ENCODE results near the gene CD8B.

CD8B gene

DNA sequence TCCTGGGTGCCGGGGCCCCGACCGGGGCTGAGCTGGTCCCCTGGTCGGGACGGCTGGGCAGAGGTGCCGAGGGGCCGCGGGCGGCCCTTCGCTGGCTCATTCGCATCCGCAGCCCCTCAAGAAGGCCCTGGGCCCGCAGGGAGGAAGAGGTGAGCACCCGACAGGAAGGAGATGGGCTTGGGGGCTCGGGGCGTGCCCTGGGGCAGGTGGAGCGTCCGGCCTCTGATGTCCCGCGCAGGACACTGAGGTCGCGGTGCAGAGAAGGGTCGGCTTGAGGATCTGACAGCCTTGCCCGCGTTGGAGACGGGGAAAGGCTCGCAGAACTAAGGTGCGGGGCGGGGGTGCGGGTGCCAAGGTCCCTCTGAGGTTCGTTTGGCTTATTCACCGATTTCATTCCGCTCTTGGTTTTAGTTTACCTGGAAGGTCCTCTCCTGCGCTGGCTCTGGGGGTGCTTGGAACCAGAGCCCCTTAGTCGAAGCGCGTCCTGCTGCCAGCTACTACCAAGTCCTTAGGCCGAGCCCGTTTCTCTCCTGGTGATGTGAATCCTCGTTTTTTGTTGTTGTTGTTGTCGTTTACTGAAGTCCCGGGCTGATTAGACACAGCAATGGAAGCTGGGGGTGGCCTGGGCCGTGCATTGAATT is 52.1 kb downstream of the CD8B start:
- TF ChIP-seq, protein P1, sequence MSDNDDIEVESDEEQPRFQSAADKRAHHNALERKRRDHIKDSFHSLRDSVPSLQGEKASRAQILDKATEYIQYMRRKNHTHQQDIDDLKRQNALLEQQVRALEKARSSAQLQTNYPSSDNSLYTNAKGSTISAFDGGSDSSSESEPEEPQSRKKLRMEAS (IDR thresholded peaks at IDR 0.05) = no peak
- TF ChIP-seq ZBTB7A (IDR thresholded peaks at IDR 0.05; ENCODE audit: low read depth) (no peak), TEAD4 (IDR thresholded peaks at IDR 0.05) (no peak), EGR1 (IDR thresholded peaks at IDR 0.05) (no peak), RAD21 (IDR thresholded peaks at IDR 0.05; ENCODE audit: low read depth) (no peak), EP300 (IDR thresholded peaks at IDR 0.05; ENCODE audit: borderline replicate concordance) (no peak), CREB1 (IDR thresholded peaks at IDR 0.05; ENCODE audit: low read depth) (no peak), TAF1 (IDR thresholded peaks at IDR 0.05; ENCODE audit: low read depth) (no peak), CEBPB (IDR thresholded peaks at IDR 0.05) (no peak), FOXM1 (IDR thresholded peaks at IDR 0.05; ENCODE audit: borderline replicate concordance, low read depth) (no peak), TCF12 (IDR thresholded peaks at IDR 0.05; ENCODE audit: low read depth) (no peak), YY1 (IDR thresholded peaks at IDR 0.05; ENCODE audit: low read depth) (no peak), NFIC (IDR thresholded peaks at IDR 0.05) (no peak)
- TF ChIP-seq, protein P2, sequence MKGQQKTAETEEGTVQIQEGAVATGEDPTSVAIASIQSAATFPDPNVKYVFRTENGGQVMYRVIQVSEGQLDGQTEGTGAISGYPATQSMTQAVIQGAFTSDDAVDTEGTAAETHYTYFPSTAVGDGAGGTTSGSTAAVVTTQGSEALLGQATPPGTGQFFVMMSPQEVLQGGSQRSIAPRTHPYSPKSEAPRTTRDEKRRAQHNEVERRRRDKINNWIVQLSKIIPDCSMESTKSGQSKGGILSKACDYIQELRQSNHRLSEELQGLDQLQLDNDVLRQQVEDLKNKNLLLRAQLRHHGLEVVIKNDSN (IDR thresholded peaks at IDR 0.05) = no peak
- TF ChIP-seq, protein P3, sequence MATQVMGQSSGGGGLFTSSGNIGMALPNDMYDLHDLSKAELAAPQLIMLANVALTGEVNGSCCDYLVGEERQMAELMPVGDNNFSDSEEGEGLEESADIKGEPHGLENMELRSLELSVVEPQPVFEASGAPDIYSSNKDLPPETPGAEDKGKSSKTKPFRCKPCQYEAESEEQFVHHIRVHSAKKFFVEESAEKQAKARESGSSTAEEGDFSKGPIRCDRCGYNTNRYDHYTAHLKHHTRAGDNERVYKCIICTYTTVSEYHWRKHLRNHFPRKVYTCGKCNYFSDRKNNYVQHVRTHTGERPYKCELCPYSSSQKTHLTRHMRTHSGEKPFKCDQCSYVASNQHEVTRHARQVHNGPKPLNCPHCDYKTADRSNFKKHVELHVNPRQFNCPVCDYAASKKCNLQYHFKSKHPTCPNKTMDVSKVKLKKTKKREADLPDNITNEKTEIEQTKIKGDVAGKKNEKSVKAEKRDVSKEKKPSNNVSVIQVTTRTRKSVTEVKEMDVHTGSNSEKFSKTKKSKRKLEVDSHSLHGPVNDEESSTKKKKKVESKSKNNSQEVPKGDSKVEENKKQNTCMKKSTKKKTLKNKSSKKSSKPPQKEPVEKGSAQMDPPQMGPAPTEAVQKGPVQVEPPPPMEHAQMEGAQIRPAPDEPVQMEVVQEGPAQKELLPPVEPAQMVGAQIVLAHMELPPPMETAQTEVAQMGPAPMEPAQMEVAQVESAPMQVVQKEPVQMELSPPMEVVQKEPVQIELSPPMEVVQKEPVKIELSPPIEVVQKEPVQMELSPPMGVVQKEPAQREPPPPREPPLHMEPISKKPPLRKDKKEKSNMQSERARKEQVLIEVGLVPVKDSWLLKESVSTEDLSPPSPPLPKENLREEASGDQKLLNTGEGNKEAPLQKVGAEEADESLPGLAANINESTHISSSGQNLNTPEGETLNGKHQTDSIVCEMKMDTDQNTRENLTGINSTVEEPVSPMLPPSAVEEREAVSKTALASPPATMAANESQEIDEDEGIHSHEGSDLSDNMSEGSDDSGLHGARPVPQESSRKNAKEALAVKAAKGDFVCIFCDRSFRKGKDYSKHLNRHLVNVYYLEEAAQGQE (IDR thresholded peaks at IDR 0.05; ENCODE audit: low read depth) = no peak

DNA sequence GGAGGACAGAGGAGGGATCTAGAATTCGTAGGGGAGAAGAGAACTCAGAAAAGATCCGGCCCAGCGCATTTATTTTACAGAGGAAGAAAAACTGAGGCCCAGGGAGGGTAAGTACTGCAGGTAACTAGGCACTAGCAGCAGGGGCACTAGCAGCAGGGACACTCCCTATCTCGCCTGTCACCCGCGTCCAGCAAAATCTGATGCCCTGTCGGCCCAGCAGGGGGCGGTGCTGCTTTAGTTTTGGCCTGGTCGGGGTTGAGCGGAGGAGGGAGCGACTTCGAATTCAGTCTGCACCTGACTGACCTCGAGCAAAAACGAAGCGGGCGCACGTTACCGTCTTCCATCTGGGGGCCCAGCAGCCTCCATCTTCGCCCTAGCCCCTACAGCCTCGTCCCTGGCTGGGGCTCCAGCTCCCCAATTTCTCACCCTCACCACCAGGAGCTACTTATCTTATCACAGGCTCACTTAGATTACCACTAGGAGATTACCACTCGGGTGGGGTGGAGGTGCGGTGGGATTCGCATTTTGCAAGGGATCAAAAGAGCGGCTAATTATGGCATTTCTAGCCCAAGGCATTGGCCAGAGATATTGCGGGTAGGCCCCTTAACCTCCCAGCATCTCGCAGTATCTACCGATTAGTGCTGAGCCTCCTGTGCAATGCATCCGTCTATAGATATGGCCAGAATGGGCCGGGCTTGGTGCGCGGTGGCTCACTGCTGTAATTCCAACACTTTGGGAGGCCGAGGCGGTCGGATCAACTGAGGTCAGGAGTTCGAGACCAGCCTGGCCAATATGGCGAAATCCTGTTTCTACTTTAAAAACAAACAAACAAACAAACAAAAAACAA is 53.1 kb downstream of the CD8B start:
- TF ChIP-seq, protein P1 (IDR thresholded peaks at IDR 0.05) = peak; percentile 91
- no peak for TF ChIP-seq FOXM1 (IDR thresholded peaks at IDR 0.05; ENCODE audit: borderline replicate concordance, low read depth)
- no peak for TF ChIP-seq NFIC (IDR thresholded peaks at IDR 0.05)
- TF ChIP-seq, protein P2 (IDR thresholded peaks at IDR 0.05) = no peak
- TF ChIP-seq RAD21 (IDR thresholded peaks at IDR 0.05; ENCODE audit: low read depth) = peak; percentile 97
- no peak for TF ChIP-seq CREB1 (IDR thresholded peaks at IDR 0.05; ENCODE audit: low read depth)

DNA sequence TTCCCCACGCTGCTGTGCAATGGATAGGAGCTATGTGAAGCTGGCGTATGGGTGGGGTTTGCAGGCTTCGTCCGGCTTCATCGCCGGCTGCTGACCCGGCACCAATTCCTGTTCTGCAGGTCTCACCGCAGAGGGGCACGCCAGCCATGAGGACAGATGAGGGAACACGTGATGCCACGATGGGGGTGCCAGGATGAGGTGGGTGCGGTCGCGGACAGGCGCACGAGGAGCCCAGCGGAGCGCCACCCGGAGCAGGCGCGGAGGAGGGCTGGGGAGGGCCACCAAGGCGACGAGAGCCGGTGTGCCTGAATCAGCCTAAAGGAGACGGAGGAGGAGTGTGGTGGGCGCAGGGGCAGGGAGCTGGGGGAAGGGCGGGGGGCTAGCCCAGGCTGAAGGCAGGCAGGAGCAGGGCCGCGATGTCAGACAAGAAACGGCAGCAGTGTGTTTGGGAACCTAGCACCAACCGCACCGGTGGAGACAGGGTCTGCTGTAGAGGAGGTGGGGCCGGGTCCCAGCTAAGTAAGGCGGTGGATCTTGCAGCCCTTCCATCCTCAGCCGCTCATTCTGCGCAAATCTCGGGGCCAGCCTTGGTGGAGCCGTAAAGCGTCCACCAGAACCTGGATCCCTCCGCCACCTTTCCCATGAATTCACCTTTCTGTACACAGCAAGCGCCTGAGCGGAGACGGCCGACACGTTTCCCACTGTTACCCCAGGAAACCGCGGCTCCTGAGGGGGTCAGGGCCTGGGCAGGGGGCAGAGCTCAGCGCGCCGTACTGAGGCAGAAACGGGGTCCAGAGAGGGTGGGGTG is 54.0 kb downstream of the CD8B start:
- TF ChIP-seq CEBPB (IDR thresholded peaks at IDR 0.05) (no peak), YY1 (IDR thresholded peaks at IDR 0.05; ENCODE audit: low read depth) (peak; percentile 82), NFIC (IDR thresholded peaks at IDR 0.05) (no peak), EGR1 (IDR thresholded peaks at IDR 0.05) (peak; percentile 20; the same call in 1 of the 2 replicates), RAD21 (IDR thresholded peaks at IDR 0.05; ENCODE audit: low read depth) (peak; percentile 6; the same call in 1 of the 2 replicates), CREB1 (IDR thresholded peaks at IDR 0.05; ENCODE audit: low read depth) (no peak), TEAD4 (IDR thresholded peaks at IDR 0.05) (peak; percentile 46), TAF1 (IDR thresholded peaks at IDR 0.05; ENCODE audit: low read depth) (peak; percentile 31), EP300 (IDR thresholded peaks at IDR 0.05; ENCODE audit: borderline replicate concordance) (peak; percentile 26; the same call in 1 of the 2 replicates), ZBTB7A (IDR thresholded peaks at IDR 0.05; ENCODE audit: low read depth) (peak; percentile 47), FOXM1 (IDR thresholded peaks at IDR 0.05; ENCODE audit: borderline replicate concordance, low read depth) (no peak), TCF12 (IDR thresholded peaks at IDR 0.05; ENCODE audit: low read depth) (peak; percentile 51; the same call in 1 of the 2 replicates)
- TF ChIP-seq, protein P3 (IDR thresholded peaks at IDR 0.05; ENCODE audit: low read depth) = no peak
- TF ChIP-seq, protein P1 (IDR thresholded peaks at IDR 0.05) = peak; percentile 98
- TF ChIP-seq, protein P2 (IDR thresholded peaks at IDR 0.05) = peak; percentile 94

DNA sequence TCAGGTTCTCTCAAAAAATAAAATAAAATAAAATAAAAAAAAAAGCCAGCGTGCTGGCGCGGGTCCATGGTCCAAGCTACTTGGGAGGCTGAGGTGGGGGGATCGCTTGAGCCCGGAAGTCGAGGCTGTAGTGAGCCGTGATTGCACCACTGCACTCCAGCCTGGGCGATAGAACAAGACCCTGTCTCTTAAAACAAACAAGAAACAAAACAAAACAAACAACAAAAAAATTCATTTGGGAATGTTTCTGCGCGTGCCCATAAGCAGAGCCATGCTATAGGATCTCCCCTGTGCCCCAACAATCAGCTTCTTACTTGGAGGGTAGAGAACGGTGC is 54.6 kb downstream of the CD8B start:
- TF ChIP-seq, protein P1 (IDR thresholded peaks at IDR 0.05) = no peak
- TF ChIP-seq TCF12 (IDR thresholded peaks at IDR 0.05; ENCODE audit: low read depth) (no peak), CREB1 (IDR thresholded peaks at IDR 0.05; ENCODE audit: low read depth) (no peak), NFIC (IDR thresholded peaks at IDR 0.05) (no peak)
